ENCODE results near the gene YAP1.
A peak's percentile ranks its signal among the peaks of the same experiment; 100 is the strongest.

Gene YAP1

DNA sequence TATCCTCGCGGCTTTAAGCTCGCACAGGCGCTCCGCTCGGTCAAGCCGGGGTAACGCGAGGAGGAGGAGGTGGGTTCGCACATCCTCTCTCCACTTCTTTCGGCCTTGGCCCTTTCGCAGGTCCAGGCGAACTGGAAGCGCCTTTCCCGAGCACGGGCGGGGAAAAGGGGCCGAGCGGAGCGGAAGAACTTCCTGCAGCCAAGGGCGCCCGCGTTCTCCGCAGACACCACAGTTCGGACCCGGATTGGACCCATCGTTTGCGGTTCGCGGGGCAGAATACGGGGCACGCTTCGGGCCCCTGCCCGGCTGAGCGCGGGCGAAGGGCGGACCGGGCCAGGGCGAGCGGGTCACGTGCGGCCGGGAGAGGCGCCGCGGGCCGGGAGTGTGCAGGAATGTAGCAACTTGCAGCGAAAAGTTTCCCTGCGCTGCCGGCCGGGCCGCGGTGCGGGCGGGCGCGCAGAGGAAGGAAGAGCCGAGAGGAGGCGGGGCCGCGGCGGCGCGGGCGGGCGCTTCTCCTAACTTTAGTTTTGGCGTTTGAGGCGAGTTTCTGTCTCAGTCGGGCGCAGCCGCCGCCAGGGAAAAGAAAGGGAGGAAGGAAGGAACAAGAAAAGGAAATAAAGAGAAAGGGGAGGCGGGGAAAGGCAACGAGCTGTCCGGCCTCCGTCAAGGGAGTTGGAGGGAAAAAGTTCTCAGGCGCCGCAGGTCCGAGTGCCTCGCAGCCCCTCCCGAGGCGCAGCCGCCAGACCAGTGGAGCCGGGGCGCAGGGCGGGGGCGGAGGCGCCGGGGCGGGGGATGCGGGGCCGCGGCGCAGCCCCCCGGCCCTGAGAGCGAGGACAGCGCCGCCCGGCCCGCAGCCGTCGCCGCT is at the start of gene YAP1:
TSS of gene YAP1 (plus strand) at position 552 of the 865 bp plus-strand sequence. CDS start 402 bp downstream, outside the sequence.
- peaks cover 12% of the 10 kb centered on the region for H3K4me1 Mint-ChIP-seq (ENCODE audit: low read depth)
- H3K27me3 Mint-ChIP-seq (ENCODE audit: low read depth) = peaks cover 55% of the 10 kb centered on the region
- H3K27ac Mint-ChIP-seq = peak within 1 kb of the TSS; percentile 42
- peaks cover 2% of the 10 kb centered on the region for H3K36me3 Mint-ChIP-seq (ENCODE audit: low read depth)
- no peaks in the 10 kb centered on the region for H3K9me3 Mint-ChIP-seq
- H3K4me3 Mint-ChIP-seq = peak within 1 kb of the TSS; percentile 90
- peak; percentile 68 for DNase-seq (ENCODE audit: low spot score)

DNA sequence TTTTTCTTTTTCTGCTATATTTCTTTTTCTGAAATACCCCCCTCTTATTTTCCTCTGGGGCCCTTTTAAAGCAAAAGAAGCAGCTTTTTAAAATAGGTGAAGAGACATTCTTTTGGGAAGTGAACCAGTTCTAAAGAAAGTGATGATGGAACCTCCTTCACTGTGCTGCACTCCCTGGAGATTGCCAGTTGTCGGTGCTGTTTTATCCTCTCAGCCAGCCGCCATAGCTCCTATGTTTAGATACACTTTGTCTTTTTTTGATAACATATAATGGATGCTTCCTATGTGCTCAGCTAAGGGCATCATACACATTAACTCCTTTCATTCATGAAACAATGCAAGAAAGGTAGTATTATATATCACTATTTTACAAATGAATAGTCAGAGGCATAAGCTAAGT is 49.0 kb upstream of the YAP1 start:
- Mint-ChIP-seq H3K36me3 (ENCODE audit: low read depth) (no peaks in the 10 kb centered on the region), H3K4me3 (no peak overlapping the region), H3K9me3 (no peaks in the 10 kb centered on the region), H3K4me1 (ENCODE audit: low read depth) (no peaks in the 10 kb centered on the region), H3K27me3 (ENCODE audit: low read depth) (peaks cover 2% of the 10 kb centered on the region), H3K27ac (no peak overlapping the region)
- no peak for DNase-seq (ENCODE audit: low spot score)

DNA sequence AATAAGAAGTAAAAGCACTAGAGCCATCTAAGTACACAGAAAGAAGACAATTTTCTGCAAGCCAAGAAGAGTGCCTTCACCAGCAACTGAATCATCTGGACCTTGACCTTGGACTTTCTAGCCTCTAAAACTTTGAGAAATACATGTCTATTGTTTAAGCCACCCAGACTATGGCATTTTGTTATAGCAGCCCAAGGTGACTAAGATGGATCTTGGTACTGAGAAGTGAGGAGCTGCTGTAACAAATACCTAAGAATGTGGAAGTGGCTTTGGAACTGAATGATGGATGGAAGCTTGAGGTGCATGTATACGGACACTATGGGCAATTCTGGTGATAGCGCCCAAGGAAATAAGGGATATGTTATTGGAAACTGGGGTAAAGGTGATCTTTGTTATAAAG is 48.1 kb upstream of the YAP1 start:
- no peak for DNase-seq (ENCODE audit: low spot score)
- no peak overlapping the region for H3K27ac Mint-ChIP-seq
- no peaks in the 10 kb centered on the region for H3K4me1 Mint-ChIP-seq (ENCODE audit: low read depth)
- peaks cover 2% of the 10 kb centered on the region for H3K27me3 Mint-ChIP-seq (ENCODE audit: low read depth)
- H3K36me3 Mint-ChIP-seq (ENCODE audit: low read depth) = no peaks in the 10 kb centered on the region
- no peaks in the 10 kb centered on the region for H3K9me3 Mint-ChIP-seq
- no peak overlapping the region for H3K4me3 Mint-ChIP-seq

DNA sequence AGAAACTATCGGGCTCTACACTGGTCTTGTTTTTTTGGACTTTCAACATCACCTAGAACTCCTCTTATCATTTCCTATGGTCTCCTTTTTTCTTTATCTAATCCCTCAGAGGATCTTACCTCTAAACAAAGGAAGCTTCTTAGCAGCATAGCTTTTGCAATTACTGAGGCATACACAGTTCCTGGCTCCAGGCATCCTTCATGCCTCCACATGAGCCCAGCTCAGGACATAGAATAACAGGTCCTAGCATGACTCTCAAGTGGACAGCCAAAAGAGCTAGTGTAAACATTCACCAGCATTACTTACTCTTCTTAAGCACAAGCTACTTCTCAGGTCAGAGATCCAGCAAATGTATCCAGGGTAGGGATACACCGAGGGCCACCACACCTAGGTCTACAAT is 45.9 kb upstream of the YAP1 start:
- no peaks in the 10 kb centered on the region for H3K9me3 Mint-ChIP-seq
- H3K4me1 Mint-ChIP-seq (ENCODE audit: low read depth) = no peaks in the 10 kb centered on the region
- H3K4me3 Mint-ChIP-seq = no peak overlapping the region
- no peak overlapping the region for H3K27ac Mint-ChIP-seq
- DNase-seq (ENCODE audit: low spot score) = no peak
- H3K27me3 Mint-ChIP-seq (ENCODE audit: low read depth) = peaks cover 2% of the 10 kb centered on the region
- H3K36me3 Mint-ChIP-seq (ENCODE audit: low read depth) = no peaks in the 10 kb centered on the region

DNA sequence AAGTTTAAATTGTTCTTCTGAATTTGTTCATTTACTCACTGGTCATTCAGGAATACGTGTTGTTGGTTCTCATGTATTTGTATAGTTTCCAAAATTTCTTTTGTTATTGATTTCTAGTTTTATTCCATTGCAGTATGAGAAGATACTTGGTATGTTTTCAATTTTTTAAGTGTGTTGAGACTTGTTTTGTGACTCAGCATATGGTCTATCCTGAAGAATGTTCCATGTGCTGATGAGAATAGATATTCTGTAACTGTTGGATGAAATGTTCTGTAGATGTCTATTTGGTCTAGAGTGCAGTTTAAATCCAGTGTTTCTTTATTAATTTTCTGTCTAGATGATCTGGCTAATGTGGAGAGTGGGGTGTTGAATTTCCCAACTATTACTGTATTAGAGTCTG is 39.5 kb upstream of the YAP1 start:
- Mint-ChIP-seq H3K9me3 (peaks cover 19% of the 10 kb centered on the region), H3K36me3 (ENCODE audit: low read depth) (no peaks in the 10 kb centered on the region), H3K27ac (no peak overlapping the region), H3K27me3 (ENCODE audit: low read depth) (no peaks in the 10 kb centered on the region), H3K4me1 (ENCODE audit: low read depth) (no peaks in the 10 kb centered on the region), H3K4me3 (no peak overlapping the region)
- no peak for DNase-seq (ENCODE audit: low spot score)

DNA sequence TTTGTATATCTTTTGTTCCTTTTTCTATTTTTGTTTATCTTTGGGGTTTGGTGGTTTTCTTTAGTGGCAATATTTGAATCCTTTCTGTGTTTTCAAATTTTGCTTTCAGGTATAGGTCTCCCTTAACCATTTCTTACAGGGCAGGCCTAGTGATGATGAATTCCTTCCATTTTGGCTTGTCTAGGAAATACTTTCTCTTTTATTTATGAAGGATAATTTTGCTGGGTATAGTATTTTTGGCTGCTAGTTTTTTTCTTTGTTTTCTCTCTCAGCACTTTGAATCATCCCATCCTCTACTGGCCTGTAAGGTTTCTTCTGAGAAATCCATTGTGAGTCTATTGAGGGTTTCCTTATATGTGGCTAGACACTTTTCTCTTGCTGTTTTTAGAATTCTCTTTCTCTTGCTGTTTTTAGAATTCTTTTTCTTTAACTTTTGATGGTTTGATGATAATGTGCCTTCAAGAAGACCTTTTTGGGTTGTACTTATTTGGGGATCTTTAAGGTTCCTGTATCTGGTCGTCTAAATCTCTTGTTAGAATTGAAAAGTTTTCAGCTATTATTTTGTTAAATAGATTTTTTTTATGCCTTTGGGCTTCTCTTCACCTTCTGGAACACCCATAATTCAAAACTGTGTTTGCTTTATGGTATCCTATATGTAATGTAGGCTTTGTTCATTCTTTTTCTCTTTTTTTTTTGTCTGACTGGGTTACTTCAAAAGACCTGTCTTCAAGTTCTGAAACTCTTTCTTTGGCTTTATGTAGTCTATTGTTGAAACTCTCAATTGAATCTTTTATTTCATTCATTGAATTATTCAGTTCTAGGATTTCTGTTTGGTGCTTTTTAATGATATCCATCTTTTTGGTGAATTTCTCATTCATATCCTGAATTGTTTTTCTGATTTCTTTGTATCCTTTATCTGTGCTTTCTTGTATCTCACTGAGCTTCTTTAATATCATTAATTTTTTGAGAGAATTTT is 38.5 kb upstream of the YAP1 start:
- H3K27me3 Mint-ChIP-seq (ENCODE audit: low read depth) = no peaks in the 10 kb centered on the region
- H3K4me1 Mint-ChIP-seq (ENCODE audit: low read depth) = no peaks in the 10 kb centered on the region
- no peaks in the 10 kb centered on the region for H3K36me3 Mint-ChIP-seq (ENCODE audit: low read depth)
- peaks cover 19% of the 10 kb centered on the region for H3K9me3 Mint-ChIP-seq
- H3K4me3 Mint-ChIP-seq = no peak overlapping the region
- no peak for DNase-seq (ENCODE audit: low spot score)
- H3K27ac Mint-ChIP-seq = no peak overlapping the region

DNA sequence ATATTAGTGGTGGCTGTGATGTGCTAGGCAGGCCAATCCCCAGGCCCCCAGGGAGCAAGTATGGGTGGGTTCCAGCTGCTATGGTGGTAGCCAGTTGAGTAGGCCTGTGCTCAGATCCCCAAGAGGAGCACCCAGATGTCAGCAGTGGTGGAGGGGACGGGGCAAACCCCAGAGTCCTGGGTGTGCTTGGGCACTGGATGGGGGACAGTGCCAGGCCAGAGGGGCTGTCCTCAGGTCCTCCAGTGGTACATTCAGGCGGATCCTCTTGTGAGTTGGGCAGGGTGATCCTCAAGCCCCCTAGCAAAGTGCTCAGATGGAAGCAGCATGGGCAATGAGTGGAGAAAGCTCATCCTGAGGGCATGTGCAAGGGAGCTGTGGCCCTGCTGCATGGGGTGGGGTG is 37.0 kb upstream of the YAP1 start:
- DNase-seq (ENCODE audit: low spot score) = no peak
- Mint-ChIP-seq H3K27me3 (ENCODE audit: low read depth) (no peaks in the 10 kb centered on the region), H3K27ac (no peak overlapping the region), H3K4me3 (no peak overlapping the region), H3K36me3 (ENCODE audit: low read depth) (no peaks in the 10 kb centered on the region), H3K4me1 (ENCODE audit: low read depth) (no peaks in the 10 kb centered on the region), H3K9me3 (peaks cover 19% of the 10 kb centered on the region)

DNA sequence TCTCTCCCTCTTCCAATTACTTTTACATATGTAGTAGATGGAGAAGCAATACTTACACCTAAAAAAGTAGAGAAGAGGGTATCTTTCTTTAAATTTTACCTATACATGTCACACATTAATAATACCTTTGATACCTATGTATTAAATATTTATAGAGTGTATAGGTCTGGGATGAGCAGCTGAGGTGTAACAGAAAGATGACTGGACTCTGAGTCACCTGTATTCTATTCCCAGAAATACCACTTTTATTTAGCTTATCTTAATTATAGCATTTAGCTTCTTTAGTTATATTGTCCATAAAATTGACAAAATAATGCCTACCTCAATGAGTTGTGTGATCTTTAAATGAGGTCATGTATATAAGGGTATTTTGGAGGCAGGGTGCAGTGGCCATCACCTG is 30.6 kb upstream of the YAP1 start:
- H3K4me3 Mint-ChIP-seq = no peak overlapping the region
- H3K27me3 Mint-ChIP-seq (ENCODE audit: low read depth) = no peaks in the 10 kb centered on the region
- H3K27ac Mint-ChIP-seq = no peak overlapping the region
- no peak for DNase-seq (ENCODE audit: low spot score)
- no peaks in the 10 kb centered on the region for H3K4me1 Mint-ChIP-seq (ENCODE audit: low read depth)
- H3K36me3 Mint-ChIP-seq (ENCODE audit: low read depth) = no peaks in the 10 kb centered on the region
- no peaks in the 10 kb centered on the region for H3K9me3 Mint-ChIP-seq

DNA sequence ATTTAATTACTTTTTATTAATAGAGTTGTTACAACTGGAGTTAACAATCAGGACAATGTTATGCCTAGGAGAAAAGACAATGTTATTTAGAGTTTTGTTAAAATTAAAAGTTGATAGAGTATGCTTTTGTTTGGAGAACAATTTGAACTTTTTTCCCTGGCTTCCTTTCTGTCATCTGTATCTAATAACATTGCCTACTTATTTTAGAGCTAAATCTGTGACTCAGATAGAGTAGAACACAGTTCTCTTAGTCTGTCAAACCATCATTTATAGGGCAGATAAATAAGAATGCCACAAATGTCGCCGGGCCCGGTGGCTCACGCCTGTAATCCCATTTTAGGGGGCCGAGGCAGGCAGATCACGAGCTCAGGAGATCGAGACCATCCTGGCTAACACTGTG is 28.9 kb upstream of the YAP1 start:
- Mint-ChIP-seq H3K36me3 (ENCODE audit: low read depth) (no peaks in the 10 kb centered on the region), H3K4me3 (no peak overlapping the region), H3K9me3 (no peaks in the 10 kb centered on the region), H3K4me1 (ENCODE audit: low read depth) (no peaks in the 10 kb centered on the region), H3K27me3 (ENCODE audit: low read depth) (no peaks in the 10 kb centered on the region), H3K27ac (no peak overlapping the region)
- no peak for DNase-seq (ENCODE audit: low spot score)

DNA sequence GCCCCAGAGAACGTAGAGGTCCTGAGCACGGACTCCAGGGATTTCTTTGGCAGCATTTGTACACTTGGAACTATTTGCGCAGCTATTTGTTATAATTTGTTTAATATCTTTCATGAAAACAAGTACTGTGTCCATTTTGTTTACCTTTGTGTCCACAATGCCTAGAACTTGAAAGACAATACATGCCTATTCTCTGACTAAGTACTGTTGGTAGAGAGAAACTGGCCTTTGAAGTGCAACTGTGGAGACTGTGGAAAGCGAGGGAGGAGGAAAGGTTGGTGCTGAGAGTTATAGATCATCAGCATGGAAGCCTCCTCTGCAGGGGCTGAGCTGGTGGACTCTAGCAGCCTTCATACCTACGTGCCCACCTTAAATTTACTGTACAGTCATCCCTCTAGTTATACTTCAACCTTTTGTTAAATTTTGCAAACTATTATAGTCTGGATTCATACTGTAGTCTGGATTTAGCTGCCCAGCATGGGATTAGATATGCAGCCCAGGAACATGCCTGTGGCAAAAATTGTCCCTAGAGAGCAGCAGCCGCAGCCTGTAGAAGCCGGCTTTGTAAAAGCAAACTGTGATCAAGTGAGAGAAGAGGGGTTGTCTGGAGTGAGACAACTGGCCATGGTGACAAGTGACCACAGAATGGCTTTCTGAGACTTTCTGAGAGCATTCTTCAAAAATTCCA is 24.2 kb upstream of the YAP1 start:
- Mint-ChIP-seq H3K4me1 (ENCODE audit: low read depth) (no peaks in the 10 kb centered on the region), H3K9me3 (no peaks in the 10 kb centered on the region), H3K36me3 (ENCODE audit: low read depth) (no peaks in the 10 kb centered on the region), H3K27me3 (ENCODE audit: low read depth) (no peaks in the 10 kb centered on the region), H3K4me3 (no peak overlapping the region), H3K27ac (no peak overlapping the region)
- no peak for DNase-seq (ENCODE audit: low spot score)

DNA sequence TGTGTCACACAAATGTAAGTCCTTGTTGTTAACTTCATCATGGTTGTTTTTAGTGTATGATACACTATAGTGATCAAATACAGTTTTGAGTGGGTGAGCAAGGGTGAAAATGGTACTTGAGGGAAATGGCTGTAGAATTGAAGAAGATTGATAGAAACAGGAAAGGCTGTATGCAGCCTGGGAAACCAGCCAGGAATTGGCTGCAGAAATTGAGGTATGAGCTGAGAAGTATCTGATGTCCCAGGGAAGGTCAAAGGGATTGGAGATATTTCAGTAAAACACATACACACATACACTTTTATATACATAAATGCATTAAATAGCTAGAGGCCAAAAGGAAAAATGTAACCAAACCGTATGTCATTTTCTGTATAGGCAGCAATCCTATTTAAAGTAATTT is 13.1 kb upstream of the YAP1 start:
- H3K27ac Mint-ChIP-seq = no peak overlapping the region
- H3K27me3 Mint-ChIP-seq (ENCODE audit: low read depth) = no peaks in the 10 kb centered on the region
- no peak overlapping the region for H3K4me3 Mint-ChIP-seq
- no peaks in the 10 kb centered on the region for H3K9me3 Mint-ChIP-seq
- no peak for DNase-seq (ENCODE audit: low spot score)
- no peaks in the 10 kb centered on the region for H3K4me1 Mint-ChIP-seq (ENCODE audit: low read depth)
- H3K36me3 Mint-ChIP-seq (ENCODE audit: low read depth) = no peaks in the 10 kb centered on the region

DNA sequence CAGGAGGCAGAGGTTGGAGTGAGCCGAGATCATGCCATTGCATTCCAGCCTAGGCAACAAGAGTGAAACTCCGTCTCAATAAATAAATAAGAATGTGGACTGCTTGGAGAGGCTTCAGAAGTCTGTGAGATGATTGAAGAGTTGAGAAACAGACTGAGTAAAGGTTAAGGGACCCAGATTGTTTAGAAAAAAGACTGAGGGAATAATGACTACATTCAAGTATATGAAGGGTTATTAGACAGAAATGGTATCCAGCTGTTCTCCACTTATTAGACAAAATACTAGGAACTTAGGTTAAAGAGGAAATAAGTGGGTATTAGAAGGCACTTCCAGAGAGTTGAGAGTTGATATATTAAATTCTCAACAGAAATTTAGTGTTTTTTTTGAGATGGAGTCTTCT is 10.5 kb upstream of the YAP1 start:
- no peak for DNase-seq (ENCODE audit: low spot score)
- Mint-ChIP-seq H3K4me1 (ENCODE audit: low read depth) (no peaks in the 10 kb centered on the region), H3K27ac (no peak overlapping the region), H3K4me3 (no peak overlapping the region), H3K27me3 (ENCODE audit: low read depth) (peaks cover 3% of the 10 kb centered on the region), H3K36me3 (ENCODE audit: low read depth) (no peaks in the 10 kb centered on the region), H3K9me3 (no peaks in the 10 kb centered on the region)

DNA sequence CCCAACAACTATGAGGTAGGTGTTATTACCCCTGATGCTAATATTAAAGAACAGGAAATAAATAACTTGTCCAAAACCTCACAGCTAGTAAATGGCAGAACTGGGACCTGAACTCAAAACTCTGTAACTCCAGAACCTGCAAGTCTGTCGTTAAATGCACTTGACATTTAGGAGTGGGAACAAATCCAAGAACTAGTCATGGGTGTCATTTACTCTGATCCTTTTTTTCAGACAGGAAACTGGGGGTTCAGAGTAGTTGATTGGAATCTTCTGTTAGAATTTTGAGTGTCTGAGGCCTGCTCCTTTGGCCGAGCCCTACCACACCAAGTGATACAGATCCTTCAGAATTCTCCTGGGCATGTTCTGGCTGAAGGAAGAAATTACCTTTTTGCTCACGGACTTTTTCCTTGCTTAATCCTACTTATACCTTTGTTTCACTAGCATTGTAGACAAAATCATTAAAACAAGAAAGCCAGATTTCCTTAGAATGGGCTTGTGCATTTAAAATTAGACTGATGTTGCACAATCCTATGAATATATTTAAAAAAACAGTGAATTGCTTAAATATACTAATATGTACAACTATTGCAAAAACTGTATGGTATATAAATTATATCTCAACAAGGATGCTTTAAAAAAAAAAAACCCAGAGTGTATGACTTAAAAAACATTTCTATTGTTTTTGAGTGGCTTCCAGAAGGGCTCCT is 1.4 kb upstream of the YAP1 start:
- H3K9me3 Mint-ChIP-seq = no peaks in the 10 kb centered on the region
- H3K4me1 Mint-ChIP-seq (ENCODE audit: low read depth) = peaks cover 12% of the 10 kb centered on the region
- DNase-seq (ENCODE audit: low spot score) = no peak
- H3K36me3 Mint-ChIP-seq (ENCODE audit: low read depth) = peaks cover 2% of the 10 kb centered on the region
- H3K27me3 Mint-ChIP-seq (ENCODE audit: low read depth) = peaks cover 44% of the 10 kb centered on the region
- H3K4me3 Mint-ChIP-seq = no peak overlapping the region
- H3K27ac Mint-ChIP-seq = no peak overlapping the region
